ENCODE results near the gene C10orf95.

Gene C10orf95

GRCh38 chr10:102401735-102402511, 49.4 kb downstream of the C10orf95 start:
- DNase-seq (ENCODE audit: low read depth in 3 of 3): no peak

GRCh38 chr10:102401342-102401654, 50.0 kb downstream of the C10orf95 start:
- DNase-seq (ENCODE audit: low read depth in 3 of 3): no peak

GRCh38 chr10:102400598-102401341, 50.6 kb downstream of the C10orf95 start:
- no peak for DNase-seq (ENCODE audit: low read depth in 3 of 3)

- DNase-seq (ENCODE audit: low read depth in 3 of 3): no peak
These were observed 51.3 kb downstream of the C10orf95 start for GRCh38 chr10:102400076-102400475.

All from stimulated activated CD4-positive, alpha-beta T cell treated with anti-CD3 and anti-CD28 coated beads, TNF-alpha, amount 100 ng/mL, for 48 hours (primary cell).